Panc1 (cell line): ENCODE results near the gene HRH3. TPM values are rescaled to one million over a fixed set of nuclear protein-coding genes. Genes with fewer than 3 reads are reported as not detected.

Experiments used
- ATAC-seq: fragments of 200-7000 bp; cut with Tn5 transposase; 2 replicates; pipeline ENCODE4 v1.9.1; 2020; ENCODE audit warnings: mild to moderate bottlenecking, moderate library complexity
- BruUV-seq: library from RNA; stranded (reverse); fragments of 400-500 nt; replicated peaks from 2 replicates; lab custom pipeline; 2021; lab: Mats Ljungman, UMichigan
- CTCF ChIA-PET: fragments of 300-600 bp; sonication (Branson Sonifier 250); formaldehyde crosslinking; loops from one replicate; lab custom pipeline; 2022; ENCODE audit warnings: antibody characterized with exemption; lab: Charles Lee
- POLR2A ChIA-PET: fragments of 300-600 bp; sonication (Branson Sonifier 250); formaldehyde crosslinking; loops from one replicate; lab custom pipeline; 2022; ENCODE audit warnings: antibody characterized with exemption; lab: Charles Lee
- DNase-seq: peaks from one replicate; pipeline ENCODE4 v3.0.0-alpha.2; 2010; ENCODE audit warnings: low read depth, low spot score
- H3K27ac ChIP-seq: 2 replicates; pipeline ENCODE4 v1.5.1; 2011; ENCODE audit warnings: mild to moderate bottlenecking, low read length, inconsistent platforms
- H3K27me3 ChIP-seq: fragments of 200-500 bp; sonication (Bioruptor generic); 2 replicates; pipeline ENCODE4 v1.6.0; 2014; ENCODE audit warnings: low read length, inconsistent platforms; ENCODE audit not compliant: control insufficient read depth, insufficient read depth
- H3K36me3 ChIP-seq: fragments of 200-500 bp; sonication (Bioruptor generic); 2 replicates; pipeline ENCODE4 v1.5.1; 2014; ENCODE audit warnings: inconsistent platforms, mild to moderate bottlenecking, low read length, moderate library complexity; ENCODE audit not compliant: control insufficient read depth, insufficient read depth
- H3K4me1 ChIP-seq: 2 replicates; pipeline ENCODE4 v1.5.1; 2011; ENCODE audit warnings: inconsistent platforms, mild to moderate bottlenecking, low read length, moderate library complexity; ENCODE audit not compliant: control insufficient read depth, insufficient read depth
- H3K4me3 ChIP-seq, 2 experiments: 2 replicates each; pipeline ENCODE4 v1.5.1; 2011 to 2012; ENCODE audit warnings: low read depth in 2 of 2, low read length in 2 of 2, mild to moderate bottlenecking in 2 of 2, inconsistent platforms in 1 of 2, moderate library complexity in 1 of 2
- H3K9me3 ChIP-seq: fragments of 200-500 bp; sonication (Bioruptor generic); 2 replicates; pipeline ENCODE4 v1.5.1; 2014; ENCODE audit warnings: low read depth, mild to moderate bottlenecking, inconsistent platforms, low read length, moderate library complexity; ENCODE audit not compliant: control insufficient read depth, insufficient read depth
- CTCF ChIP-seq: fragments of 450-650 bp; IDR thresholded peaks from 2 replicates; pipeline ENCODE4 v1.5.1; 2017; ENCODE audit warnings: mild to moderate bottlenecking
- POLR2AphosphoS5 ChIP-seq: IDR thresholded peaks from 2 replicates; pipeline ENCODE4 v1.6.1; 2012; ENCODE audit warnings: mild to moderate bottlenecking, low read depth, low read length, moderate library complexity
- REST ChIP-seq, 2 experiments: IDR thresholded peaks; 2 replicates each; pipeline ENCODE4 v1.6.1; 2011 to 2012; ENCODE audit warnings: low read depth in 2 of 2, control low read depth in 1 of 2, low read length in 1 of 2, mild to moderate bottlenecking in 1 of 2, moderate library complexity in 1 of 2; ENCODE audit not compliant: insufficient read depth in 1 of 2
- SIN3A ChIP-seq: IDR thresholded peaks from 2 replicates; pipeline ENCODE4 v1.6.1; 2012; ENCODE audit warnings: low read depth, mild to moderate bottlenecking, low read length, moderate library complexity, borderline replicate concordance; ENCODE audit not compliant: insufficient read depth
- TCF7L2 ChIP-seq: IDR thresholded peaks from 2 replicates; pipeline ENCODE4 v1.6.1; 2011; ENCODE audit warnings: mild to moderate bottlenecking, low read depth, low read length, inconsistent platforms
- in situ Hi-C: cut with HindIII; loops from 2 replicates; pipeline ENCODE4 v1.10.0; 2016; ENCODE audit warnings: low sequenced_read_pairs, low pct_unique_long_range_greater_than_20kb
- intact Hi-C: fragments of 100-400 bp; cut with micrococcal nuclease; formaldehyde crosslinking; loops from one replicate; pipeline ENCODE4 v1.10.0; 2022; ENCODE audit not compliant: unreplicated experiment
- total RNA-seq: library from RNA; stranded (reverse); gene quantifications from one replicate; pipeline ENCODE4 v1.2.1, GENCODE V29; 2021; ENCODE audit not compliant: unreplicated experiment

The HRH3 gene
- total RNA-seq, 1 experiment from 2014 or later, result 0.10 TPM

DNA sequence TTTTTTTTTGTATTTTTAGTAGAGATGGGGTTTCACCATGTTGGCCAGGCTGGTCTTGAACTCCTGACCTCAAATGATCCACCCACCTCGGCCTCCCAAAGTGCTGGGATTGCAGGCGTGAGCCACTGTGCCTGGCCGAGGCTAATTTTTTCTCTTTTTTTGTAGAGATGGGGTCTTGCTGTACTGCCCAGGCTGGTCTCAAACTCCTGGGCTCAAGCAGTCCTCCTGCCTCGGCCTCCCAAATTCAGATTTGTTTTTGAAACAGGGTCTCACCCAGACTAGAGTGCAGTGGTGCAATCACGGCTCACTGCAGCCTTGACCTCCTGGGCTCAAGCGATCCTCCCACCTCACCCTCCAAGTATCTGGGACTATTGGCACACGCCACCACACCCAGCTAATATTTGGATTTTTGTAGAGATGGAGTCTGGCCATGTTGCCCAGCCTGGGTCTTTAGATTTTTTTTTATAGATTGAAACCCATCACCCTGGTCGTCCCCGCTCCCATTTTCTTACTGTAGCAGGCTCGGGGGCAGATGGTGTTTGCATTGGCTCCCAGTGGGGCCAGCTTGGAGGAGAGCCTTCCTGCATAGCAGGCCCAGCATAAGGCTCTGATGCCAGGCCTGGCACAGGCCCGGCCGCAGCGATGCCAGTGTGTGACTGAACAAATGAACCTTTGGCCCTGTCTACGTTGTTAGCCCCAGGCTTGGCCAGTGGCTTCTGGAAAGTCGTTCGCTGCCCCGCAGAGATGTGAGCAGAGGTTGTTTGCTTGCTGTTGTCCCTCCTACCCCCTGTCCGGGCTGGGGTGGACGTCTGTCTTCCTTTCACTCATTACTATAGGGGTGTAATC, 41.5 kb downstream of the HRH3 start:
- peaks cover 7% of the 10 kb centered on the region; the same call in 1 of the 2 replicates for H3K4me1 ChIP-seq
- POLR2A ChIA-PET, result no interaction called here
- DNase-seq, result no peak
- H3K27me3 ChIP-seq, result no peaks in the 10 kb centered on the region
- no peak for TF ChIP-seq SIN3A
- TF ChIP-seq TCF7L2, result no peak
- no peak for TF ChIP-seq POLR2AphosphoS5
- TF ChIP-seq REST (IDR thresholded peaks at IDR 0.05; ENCODE audit: insufficient read depth in 1 of 2, low read depth in 2 of 2, low read length in 1 of 2), result no peak
- TF ChIP-seq CTCF, result no peak
- H3K4me3 ChIP-seq, result no peak overlapping the region
- intact Hi-C loops (no loop called here), in situ Hi-C loops (no loop called here)
- no peaks in the 10 kb centered on the region for H3K9me3 ChIP-seq
- no peak overlapping the region for H3K27ac ChIP-seq
- H3K36me3 ChIP-seq, result peaks cover 14% of the 10 kb centered on the region
- ATAC-seq, result no peak
- BruUV-seq, result no TSS peak
- CTCF ChIA-PET, result interaction anchor here (0.7 kb wide), 1 partner anchor 211 kb away, joined by 11 read pairs; no protein-coding TSS in a partner anchor

DNA sequence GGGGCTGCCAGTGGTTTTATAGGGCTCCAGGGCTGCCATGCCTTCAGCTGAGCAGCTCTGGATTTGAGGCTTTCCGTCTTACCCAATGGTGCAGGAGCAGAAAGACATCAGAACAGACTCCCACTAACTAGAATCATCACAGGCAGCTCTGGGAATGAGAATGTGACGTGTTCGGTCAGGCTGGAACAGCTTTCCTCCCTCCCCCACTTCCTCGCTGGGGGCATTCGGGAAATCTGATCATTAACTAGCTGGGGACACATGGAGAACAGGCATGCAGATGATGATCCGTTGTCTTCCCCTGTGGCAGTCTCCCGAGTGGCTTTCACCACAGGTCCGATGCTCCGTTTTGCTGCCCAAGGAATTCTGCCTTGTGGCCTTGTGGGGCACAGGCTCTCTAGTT, 42.8 kb downstream of the HRH3 start:
- H3K36me3 ChIP-seq, result peaks cover 8% of the 10 kb centered on the region
- POLR2A ChIA-PET, result no interaction called here
- no peak for TF ChIP-seq SIN3A
- TF ChIP-seq TCF7L2, result no peak
- no peak for TF ChIP-seq REST (IDR thresholded peaks at IDR 0.05; ENCODE audit: insufficient read depth in 1 of 2, low read depth in 2 of 2, low read length in 1 of 2)
- no peak for TF ChIP-seq POLR2AphosphoS5
- TF ChIP-seq CTCF, result no peak
- no peak overlapping the region for H3K4me3 ChIP-seq
- DNase-seq (no peak), ATAC-seq (no peak)
- H3K4me1 ChIP-seq, result peaks cover 7% of the 10 kb centered on the region; the same call in 1 of the 2 replicates
- in situ Hi-C loops, result no loop called here
- no peaks in the 10 kb centered on the region for H3K27me3 ChIP-seq
- no TSS peak for BruUV-seq
- intact Hi-C loops, result no loop called here
- H3K27ac ChIP-seq, result no peak overlapping the region
- no peaks in the 10 kb centered on the region for H3K9me3 ChIP-seq
- CTCF ChIA-PET, result no interaction called here
